OCI-M2 (cell line): ENCODE results near the gene MAPK11.

ENCODE experiments used
- DNase-seq: peaks from one replicate; lab custom pipeline; 2025; ENCODE audit not compliant: unreplicated experiment; lab: John Stamatoyannopoulos, UW

MAPK11 gene

DNA sequence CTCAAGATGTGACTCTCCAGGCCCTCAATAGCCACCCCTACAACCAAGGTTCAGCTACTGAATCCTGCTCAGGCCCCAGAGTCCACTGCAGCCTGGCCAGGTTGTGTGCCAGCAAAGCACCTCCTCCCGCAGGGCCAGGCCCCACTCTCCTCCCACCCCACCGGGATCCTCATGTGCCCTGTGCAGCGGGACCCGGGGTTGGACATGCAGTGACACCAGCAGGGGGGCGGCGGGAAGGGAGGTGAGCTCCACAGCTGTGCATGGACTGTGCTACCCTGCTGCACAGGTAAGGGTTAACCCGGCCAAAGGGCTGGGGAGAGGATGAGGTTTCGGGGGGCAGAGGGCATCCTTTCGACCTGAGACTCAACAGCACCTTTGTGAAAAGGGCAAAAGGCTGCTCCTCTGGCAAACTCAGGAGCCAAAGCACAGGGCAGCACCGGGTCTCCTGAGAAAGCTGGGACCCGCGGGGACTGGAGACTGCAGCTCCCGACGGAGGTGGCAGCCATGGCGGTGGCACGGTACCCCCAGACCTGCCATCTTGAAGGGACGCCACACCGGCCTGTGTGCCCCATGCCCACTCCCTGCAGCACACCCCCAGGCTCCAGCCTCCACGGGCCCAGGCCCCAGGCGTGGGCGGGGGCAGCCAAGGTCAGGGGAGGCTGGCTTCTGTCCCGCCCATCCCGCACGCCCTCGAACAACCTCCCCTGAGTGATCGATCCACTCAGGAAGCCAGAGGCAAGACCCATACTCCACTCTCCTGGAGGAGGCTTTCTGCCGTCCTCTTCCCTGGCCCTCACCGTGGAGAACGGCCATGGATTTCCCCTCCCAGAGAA is 26.7 kb upstream of the MAPK11 start:
- DNase-seq = no peak

DNA sequence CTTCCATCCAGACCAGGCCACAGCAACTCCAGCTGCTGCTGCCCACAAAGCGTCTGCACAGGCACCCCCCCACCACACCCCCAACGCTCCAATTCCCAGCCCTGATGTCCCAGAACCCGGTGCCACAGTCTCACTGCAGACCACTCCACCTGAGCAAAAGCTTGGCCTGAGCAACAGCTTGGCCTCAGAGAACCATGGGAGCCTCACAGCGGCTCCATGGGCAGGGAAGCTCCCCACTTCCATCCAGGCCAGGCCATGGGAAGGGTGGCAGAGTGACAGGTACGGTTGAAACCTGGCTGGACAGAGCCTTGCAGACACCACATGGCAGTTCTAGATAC is 24.1 kb upstream of the MAPK11 start:
- no peak for DNase-seq

DNA sequence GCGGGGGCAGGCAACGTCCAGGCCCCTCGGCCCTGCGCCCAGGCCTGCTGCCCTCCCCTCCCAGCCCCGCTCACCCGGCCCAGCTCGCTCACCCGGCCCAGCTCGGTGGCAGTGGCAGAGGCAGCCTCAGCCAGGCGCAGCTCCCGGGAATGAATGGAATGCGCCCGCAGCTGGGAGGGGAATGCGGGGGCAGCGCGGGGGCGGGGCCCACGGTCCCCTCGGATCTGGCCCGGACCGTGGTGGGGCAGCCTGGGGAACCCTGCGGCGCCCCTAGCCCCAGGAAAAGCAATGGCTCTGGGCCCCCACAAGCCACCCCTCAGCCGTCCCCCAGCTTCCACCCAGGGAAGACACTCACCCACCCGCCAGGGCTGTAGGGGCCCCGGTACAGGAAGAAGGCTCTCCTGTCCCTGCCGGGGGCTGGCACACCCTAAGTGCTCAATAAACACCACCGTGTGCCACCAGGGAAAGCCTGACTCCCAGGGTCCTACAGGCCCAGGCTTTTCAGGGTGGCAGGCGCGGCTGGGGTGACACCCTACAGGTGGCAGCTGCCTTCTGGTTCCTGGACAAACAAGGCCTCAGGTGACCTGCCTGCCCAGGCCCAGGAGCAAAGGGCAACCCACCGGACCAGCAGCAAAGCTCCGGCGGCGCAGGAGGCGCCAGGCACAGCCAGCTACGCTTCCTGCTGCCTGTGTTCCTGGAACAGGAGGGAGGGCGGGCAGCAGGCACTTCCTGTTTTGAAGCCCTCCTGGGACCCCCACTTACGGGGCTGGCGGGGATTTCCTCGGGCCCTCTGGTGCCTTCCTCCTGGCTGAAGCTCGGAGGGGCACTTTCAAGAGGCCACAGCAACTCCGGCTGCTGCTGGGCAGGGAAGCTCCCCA is 23.5 kb upstream of the MAPK11 start:
- DNase-seq = no peak

DNA sequence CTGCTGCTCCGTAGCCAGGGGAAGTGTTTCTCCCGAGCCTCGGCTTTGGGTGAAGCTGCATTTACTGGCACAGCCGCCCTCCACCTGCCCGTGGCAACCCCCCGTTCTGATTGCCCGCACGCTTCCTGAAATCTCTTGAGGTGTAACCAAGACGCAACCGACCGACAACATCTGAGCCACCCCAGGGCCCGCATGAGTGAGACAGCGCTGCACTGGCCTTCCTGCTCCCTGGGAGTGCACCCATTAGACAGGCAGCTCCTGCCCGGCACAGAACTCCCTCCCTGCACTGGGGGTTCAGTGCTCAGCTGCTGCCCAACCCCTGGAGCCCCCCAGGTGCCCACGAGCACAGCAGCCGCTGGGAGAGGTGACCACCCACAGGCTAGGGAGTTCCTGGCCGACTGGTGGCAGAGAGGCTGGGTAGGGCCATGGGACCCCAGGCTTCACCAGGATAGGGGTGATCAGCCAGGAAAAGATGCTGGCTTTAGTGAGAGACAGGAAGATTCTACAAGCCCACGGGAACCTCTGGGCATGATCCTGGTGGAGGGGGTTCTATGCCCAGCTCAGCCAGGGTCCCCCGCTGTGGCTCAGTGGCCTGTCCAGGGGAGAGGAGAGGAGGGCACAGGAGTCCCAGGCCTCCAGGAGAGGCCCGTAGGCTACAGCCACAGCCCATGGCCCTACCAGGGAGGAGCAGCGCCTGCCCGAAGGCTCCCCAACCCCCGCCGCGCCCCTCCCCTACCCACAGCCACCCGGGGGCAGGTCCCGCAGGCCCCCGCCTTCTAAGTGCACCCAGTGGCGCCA is 22.7 kb upstream of the MAPK11 start:
- no peak for DNase-seq

DNA sequence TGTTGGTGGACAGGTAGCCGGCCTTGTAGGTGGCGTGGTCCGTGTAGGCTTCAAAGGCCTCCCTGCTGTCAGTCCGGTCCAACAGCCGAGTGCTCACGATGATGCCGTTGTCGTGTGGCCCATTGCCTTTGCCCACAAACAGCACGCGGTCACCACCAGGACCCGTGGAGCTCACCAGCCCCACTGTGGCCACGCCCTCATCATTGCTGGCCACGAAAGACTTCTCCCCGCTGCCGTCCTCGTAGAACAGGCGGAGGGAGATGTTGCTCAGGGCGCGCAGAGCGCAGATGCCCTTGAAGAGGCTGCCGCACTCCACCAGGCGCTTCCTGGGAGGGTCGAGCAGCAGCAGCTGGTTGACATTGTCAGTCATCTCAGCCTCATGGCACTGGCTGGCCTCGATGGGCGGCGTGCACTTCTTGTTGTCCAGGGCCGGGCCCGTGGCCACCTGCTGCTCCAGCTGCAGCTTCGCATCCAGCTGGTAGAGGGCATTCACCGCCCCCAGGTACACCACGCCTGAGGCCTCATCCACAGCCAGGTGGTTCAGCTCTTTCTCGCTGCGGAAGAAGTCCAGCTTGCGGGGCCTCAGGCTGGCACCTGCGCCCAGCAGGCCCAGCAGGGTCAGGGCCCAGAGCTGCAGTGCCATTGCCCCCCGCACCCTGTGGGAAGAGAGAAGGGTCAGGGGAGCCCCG is 19.9 kb upstream of the MAPK11 start:
- no peak for DNase-seq

DNA sequence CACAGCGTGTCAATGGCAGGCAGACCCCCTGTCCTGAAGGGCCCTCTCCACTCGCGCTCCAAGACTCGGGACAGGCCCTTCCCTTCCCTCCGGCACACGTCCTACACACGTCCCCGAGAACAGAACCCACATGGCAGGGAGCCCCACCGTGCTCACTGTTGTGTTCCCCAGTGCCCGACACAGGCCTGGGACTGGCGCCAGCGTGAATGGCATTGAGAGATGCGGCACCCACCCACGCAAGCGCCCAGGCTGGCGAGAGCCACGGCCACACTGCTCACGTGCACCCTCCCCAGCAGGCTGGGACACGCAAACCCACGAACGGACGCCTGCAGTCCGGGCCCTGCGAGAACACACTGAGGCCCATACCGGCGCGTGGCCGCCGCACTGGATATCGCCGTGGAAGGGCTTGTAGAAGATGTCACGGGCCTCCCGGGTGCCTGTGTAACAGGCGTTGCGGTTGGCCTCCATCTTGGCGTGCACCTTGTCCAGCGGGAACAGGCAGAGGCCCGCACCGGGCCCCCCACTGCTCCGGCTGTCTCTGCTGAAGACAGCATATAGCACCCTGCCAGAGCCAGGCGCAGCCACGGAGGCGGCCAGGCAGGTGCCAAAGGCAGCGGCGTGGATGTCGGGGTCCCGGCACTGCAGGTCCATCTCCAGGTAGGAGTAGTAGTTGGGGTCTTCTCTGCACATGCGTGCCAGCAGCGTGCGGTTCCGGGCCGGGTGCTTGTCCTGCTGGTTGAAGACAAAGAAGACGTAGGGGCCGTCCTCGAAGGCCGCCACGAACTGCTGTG is 19.2 kb upstream of the MAPK11 start:
- DNase-seq = no peak

DNA sequence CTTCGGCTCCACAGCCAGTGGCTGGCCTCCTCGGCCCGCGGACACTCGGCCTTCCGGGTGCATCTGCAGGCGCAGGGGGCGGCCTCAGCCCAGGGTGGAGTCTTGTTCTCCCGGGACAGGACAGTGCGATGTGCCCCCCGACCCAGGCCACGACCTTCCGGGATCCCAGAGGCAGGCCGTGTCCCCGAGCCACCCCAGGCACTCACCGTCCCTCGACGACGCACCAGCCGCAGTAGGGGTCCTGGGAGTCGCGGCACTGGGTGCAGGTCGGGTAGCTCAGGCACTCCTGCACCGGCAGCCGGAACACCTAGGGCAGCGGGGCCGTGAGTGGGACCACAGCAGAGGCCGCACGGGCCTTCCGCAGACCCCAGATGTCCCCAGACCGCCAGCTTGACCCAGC is 17.6 kb upstream of the MAPK11 start:
- DNase-seq = no peak

DNA sequence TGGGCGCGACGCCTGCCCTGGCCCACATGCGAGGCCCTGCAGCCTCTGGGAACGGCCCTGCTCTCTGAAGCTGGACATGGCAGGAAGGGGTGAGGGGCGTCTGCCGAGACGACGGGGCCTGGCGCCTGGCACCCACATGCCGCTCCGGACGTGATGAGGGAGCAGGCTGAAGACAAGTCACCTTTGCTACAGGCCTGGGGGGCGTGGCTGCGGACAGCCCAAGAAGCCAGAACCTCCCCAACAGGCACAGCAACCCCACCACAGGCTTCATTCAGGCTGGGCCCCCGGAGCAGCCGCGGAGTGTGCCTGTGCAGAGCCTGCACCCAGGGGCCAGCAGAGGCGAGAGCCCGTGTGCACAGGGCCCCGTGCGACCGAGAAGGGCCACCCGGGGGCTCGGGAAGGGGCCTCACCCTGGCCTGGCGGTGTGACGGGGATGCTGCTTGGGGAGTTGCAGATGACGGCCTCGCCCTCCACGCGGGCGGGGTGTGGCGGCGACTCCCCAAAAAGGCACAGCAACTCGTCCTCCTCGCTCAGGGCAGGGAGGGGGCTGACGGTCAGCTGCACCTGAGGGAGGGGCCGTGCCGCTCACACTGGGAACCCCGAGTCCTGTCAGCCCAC is 16.6 kb upstream of the MAPK11 start:
- no peak for DNase-seq

DNA sequence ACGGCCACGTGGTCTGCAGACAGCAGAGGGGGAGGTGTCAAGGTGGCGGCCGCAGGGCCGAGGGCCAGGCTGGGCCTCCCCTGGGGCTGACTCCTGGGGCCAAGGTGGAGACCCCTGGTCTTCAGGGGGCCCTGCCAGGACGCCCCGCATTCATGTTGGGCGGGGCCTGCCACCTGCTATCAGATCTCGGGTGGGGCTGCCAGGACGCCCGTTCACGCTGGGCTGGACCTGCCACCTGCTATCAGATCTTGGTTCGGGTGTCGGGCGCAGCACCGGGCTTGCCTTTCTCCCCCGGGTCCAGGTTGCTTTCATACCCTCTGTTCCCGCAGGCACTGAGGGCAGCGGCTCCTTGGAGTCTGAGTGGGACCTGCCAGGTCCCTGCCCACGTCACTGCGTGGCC is 16.1 kb upstream of the MAPK11 start:
- DNase-seq = no peak

DNA sequence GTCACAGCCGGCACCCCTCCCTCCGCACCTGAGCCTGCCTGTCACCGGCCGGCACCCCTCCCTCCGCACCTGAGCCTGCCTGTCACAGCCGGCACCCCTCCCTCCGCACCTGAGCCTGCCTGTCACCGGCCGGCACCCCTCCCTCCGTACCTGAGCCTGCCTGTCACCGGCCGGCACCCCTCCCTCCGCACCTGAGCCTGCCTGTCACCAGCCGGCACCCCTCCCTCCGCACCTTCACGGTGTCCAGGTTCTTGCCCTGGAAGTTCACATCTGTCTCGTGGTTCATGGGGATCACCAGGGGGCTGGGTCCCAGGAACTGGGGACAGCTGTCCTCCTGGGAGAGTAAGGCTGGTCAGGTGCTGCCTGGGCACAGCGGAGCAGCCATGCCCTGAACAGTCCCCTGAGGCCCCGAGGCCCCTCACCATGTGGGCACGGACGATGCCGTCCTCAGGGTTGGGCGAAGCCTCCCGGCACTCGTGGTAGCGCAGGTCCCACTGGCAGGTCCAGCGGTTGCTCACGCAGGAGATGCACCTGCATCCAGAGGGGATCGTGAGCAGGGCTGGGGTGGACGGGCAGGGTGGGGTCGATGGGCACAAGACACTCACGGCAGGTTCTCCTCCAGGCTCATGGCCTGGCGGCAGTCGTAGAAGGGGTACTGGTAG is 15.5 kb upstream of the MAPK11 start:
- no peak for DNase-seq

DNA sequence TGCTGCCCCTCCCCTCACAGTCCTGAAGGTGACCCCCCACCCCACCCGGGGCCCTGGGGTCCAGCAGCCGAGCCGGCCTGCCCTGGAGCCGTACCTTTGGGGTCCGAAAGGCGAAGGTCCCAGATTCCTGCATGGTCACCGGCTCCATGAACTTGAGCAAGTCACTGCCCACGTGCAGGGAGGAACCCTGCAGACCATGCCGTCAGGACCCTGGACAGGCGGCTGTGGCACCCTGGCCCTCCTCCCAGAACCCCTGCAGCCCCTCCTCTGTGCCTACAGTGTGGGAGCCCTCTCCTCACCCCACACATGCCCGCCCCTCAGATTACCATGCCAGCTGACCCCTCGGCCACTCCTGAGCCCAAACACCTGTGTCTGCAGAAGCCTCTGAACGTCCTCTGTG is 14.3 kb upstream of the MAPK11 start:
- DNase-seq = no peak

DNA sequence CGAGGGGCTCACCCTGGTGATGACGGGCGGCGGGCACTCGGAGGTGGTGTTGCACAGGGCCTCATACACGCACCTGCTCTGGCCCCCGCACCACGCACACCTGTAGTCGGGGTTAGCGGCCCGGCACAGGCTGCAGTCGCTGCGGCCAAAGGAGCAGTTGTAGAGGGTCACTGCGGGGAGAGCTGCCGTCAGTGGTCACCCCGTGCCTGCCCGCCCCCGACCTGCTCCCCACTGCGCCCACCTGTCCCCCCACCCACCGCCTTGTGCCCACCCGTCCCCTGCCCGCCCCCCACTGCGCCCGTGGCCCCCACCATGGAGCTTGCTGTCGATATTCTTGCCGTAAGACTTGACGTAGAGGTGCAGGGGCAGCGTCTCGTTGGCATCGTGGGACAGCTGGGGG is 13.6 kb upstream of the MAPK11 start:
- DNase-seq = no peak

DNA sequence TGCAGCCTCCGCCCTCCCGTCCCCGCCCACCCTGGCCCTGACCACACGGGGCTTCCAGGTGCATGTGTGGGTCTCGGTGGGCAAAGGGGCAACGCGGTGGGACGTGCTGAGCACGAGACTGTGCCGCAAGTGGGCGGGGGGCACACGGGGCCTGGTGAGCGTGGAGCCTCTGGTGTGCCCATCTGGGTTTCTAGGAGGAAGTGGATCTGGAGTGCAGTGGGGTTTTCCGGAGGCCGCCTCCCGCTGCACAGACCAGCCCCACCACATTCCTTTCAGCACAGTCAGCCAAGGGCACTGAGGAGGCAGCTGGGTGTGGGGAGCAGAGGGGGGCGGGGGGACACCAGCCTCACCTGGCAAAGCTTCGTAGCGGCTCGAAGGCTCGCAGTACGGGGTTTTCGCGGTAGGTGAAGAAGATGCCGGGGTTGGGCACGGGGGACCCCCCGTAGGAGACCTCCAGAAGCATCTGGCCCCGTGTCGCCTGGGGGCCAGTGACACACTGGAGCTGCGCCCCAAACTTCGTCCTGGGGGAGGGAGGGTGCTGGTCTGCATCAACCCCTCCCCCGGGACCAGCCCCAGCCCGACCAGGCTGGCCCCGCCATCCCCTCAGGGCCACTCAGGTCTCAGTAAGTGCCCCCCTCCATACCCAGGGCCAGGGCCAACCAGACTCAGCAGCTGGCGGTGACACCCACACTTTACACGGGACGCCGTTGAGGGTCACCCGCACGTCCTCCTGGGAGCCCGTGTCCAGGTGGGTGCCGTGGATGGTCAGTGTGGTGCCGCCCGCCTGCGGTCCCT is 12.4 kb upstream of the MAPK11 start:
- no peak for DNase-seq

DNA sequence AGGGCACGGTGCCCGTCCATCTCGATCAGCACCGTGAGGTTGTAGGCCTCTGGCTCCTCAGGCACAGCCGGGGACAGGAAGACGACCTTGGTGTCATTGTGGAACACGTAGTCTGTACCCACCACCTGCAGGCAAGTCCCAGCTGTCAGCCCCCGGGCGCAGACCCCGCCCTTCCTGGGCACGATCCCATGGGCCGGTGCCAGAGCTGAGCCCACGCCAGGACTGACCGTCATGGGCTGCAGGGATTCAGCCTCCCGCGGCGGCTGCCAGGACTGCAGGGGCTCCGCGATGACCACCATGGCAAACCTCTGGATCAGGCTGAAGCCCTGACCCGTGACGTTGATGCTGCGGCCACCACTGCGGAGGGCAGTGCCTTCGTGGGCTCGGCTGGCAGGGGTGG is 11.8 kb upstream of the MAPK11 start:
- DNase-seq = no peak

DNA sequence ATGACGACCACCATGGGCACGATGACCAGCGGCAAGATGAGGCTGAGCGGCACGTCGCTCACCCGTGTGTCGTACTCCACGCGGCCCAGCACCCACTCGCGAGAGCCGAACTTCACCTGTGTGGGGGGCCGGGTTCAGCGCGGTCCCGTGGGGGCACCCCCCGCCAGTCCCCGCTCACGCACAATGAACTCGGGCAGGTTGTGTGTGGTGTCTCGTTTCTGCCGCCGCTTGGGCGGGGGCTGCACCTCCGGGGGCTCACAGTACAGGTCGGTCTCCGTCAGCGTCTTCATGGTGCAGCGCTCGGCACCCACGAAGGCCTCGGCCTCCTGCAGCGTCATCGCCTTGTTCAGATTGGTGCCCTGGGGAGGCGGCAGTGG is 11.2 kb upstream of the MAPK11 start:
- DNase-seq = no peak

DNA sequence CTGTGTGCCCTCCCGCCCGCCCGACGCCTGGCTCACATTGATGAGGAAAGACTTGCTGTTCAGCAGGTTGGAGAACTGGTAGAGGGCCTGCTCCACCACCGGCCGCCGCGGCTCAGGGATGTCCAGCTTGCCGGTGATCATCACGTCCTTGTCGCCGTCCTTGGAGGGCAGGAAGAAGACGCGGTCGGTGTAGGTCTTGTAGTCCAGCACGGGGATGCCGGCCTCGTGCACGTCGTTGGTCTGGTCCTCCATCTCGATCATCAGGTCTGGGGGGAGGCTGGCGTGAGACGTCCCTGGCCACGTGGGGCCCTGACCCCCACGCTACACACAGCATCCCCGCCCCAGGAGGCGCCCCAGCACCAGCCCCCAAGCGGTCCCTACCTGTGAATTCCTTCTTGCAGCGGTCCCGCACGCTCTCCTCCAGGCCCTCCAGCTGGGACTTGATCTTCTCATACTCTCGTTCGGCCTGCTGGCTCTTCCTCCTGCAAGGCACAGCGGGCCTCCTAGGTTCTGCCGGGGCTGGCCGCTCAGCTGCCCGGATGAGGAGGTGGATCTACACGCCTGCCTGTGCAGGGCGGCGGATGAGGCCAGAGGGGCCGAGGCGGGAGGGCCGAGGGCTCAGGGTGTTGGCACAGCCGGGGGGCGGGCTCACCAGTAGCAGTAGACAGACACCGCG is 10.7 kb upstream of the MAPK11 start:
- DNase-seq = no peak

DNA sequence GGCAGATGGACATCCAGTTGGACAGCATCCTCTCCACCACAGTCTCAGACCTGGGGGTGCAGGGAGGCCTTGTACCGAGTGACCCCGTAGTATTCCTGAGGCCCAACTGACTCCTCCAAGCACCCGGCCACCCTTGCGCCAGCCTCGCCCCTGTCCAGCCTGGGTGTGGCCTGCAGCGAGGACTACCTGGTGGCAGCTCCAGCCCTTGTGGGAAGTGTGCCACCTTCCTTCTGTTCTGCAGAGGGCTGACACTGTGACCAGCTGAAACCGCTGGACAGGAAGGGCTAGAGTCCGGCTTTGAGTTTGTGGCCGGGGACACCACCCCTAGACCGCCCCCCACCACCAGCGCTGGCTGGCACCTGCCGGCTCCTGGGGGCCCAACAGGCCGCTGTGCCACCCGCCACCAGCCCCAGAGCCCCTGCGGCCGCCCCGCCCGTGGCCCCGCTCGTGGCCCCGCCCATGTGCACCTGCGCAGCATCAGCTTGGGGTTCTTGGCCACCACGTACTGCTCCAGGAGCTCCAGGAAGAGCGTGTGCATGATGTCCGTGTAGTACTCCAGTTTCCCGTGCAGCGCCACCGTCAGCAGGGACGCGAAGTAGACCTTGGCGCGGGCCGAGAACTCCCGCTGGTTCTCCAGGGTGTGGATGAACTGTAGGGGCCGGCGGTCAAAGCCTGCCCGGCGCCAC is 10.0 kb upstream of the MAPK11 start:
- DNase-seq = no peak
